SJCRH30 (cell line): ENCODE measurements around the gene DRD2. TPM values are rescaled to one million over a fixed set of nuclear protein-coding genes. Genes with fewer than 3 reads are reported as not detected.

ENCODE experiments used
- DNase-seq, 2 experiments: peaks; one replicate each; pipeline ENCODE4 v3.0.0-alpha.2; 2015 to 2020
- H3K27ac ChIP-seq: fragments of 250-450 bp; sonication (Bioruptor Pico); 2 replicates; pipeline ENCODE4 v1.5.1; 2020; ENCODE audit warnings: mild to moderate bottlenecking, moderate library complexity
- H3K27me3 ChIP-seq: fragments of 250-450 bp; sonication (Bioruptor Pico); 2 replicates; pipeline ENCODE4 v1.5.1; 2020; ENCODE audit warnings: mild to moderate bottlenecking, moderate library complexity
- H3K36me3 ChIP-seq: fragments of 250-450 bp; sonication (Bioruptor Pico); 2 replicates; pipeline ENCODE4 v1.5.1; 2020; ENCODE audit warnings: mild to moderate bottlenecking, moderate library complexity
- H3K4me1 ChIP-seq: fragments of 250-450 bp; sonication (Bioruptor Pico); 2 replicates; pipeline ENCODE4 v1.5.1; 2020; ENCODE audit warnings: mild to moderate bottlenecking, moderate library complexity
- H3K4me3 ChIP-seq: fragments of 250-450 bp; sonication (Bioruptor Pico); 2 replicates; pipeline ENCODE4 v1.5.1; 2020; ENCODE audit warnings: mild to moderate bottlenecking, moderate library complexity
- H3K9me3 ChIP-seq: fragments of 250-450 bp; sonication (Bioruptor Pico); replicated peaks from 2 replicates; pipeline ENCODE4 v1.5.1; 2020; ENCODE audit warnings: mild to moderate bottlenecking, moderate library complexity
- total RNA-seq: library from RNA; depleted of rRNA; stranded (reverse); fragments of >200 nt; shearing (Covaris generic); gene quantifications from 2 replicates; pipeline ENCODE4 v1.2.3, GENCODE V29; 2014; rRNA removed

DRD2 gene
- total RNA-seq, 1 experiment from 2014 or later: 1.4 TPM

GRCh38 chr11:113369411-113369810 is 105.8 kb downstream of the DRD2 start:
- H3K27me3 ChIP-seq: no peaks in the 10 kb centered on the region
- no peaks in the 10 kb centered on the region for H3K36me3 ChIP-seq
- no peak for DNase-seq
- H3K4me1 ChIP-seq: no peaks in the 10 kb centered on the region
- H3K9me3 ChIP-seq: no peaks in the 10 kb centered on the region
- no peak overlapping the region for H3K27ac ChIP-seq
- no peak overlapping the region for H3K4me3 ChIP-seq

- H3K27ac ChIP-seq: no peak overlapping the region
- H3K27me3 ChIP-seq: no peaks in the 10 kb centered on the region
- H3K4me3 ChIP-seq: no peak overlapping the region
- no peaks in the 10 kb centered on the region for H3K4me1 ChIP-seq
- no peak for DNase-seq
- H3K36me3 ChIP-seq: no peaks in the 10 kb centered on the region
- H3K9me3 ChIP-seq: no peaks in the 10 kb centered on the region
Observed at GRCh38 chr11:113365895-113366294, 109.3 kb downstream of the DRD2 start.

GRCh38 chr11:113363996-113364641 is 111.1 kb downstream of the DRD2 start:
- Histone ChIP-seq H3K36me3 (no peaks in the 10 kb centered on the region), H3K4me1 (no peaks in the 10 kb centered on the region), H3K9me3 (no peaks in the 10 kb centered on the region), H3K27me3 (no peaks in the 10 kb centered on the region), H3K4me3 (no peak overlapping the region), H3K27ac (no peak overlapping the region)
- no peak for DNase-seq

- H3K4me1 ChIP-seq: no peaks in the 10 kb centered on the region
- H3K36me3 ChIP-seq: no peaks in the 10 kb centered on the region
- no peak overlapping the region for H3K27ac ChIP-seq
- no peaks in the 10 kb centered on the region for H3K27me3 ChIP-seq
- no peaks in the 10 kb centered on the region for H3K9me3 ChIP-seq
- H3K4me3 ChIP-seq: no peak overlapping the region
- no peak for DNase-seq
Observed at GRCh38 chr11:113363406-113363805, 111.8 kb downstream of the DRD2 start.

Other genes starting within 250 kb of the DRD2 start
- gene TTC12, start 160.8 kb downstream of the DRD2 start, total RNA-seq: not detected in 2 replicates
- not detected in 2 replicates for gene ANKK1, start 87.6 kb downstream of the DRD2 start, total RNA-seq
- 0.42 and 0.56 TPM in 2 replicates for gene TMPRSS5, start 230.9 kb upstream of the DRD2 start, total RNA-seq